ENCODE results near the gene GLIS1. TPM values are rescaled to one million over a fixed set of nuclear protein-coding genes. Genes with fewer than 3 reads are reported as not detected.

Gene GLIS1
- total RNA-seq, 1 donor from 2014 or later: 2.5 TPM

- no peak overlapping the region for H3K4me3 ChIP-seq (ENCODE audit: low read depth, low read length)
- no peak for DNase-seq (ENCODE audit: low read depth)
- TF ChIP-seq CTCF (conservative IDR thresholded peaks at IDR 0.05; ENCODE audit: low read depth, low read length): no peak
Observed at GRCh38 chr1:53524428-53525375, 214.3 kb downstream of the GLIS1 start.

- DNase-seq (ENCODE audit: low read depth): no peak
- no peak for TF ChIP-seq CTCF (conservative IDR thresholded peaks at IDR 0.05; ENCODE audit: low read depth, low read length)
- H3K4me3 ChIP-seq (ENCODE audit: low read depth, low read length): no peak overlapping the region
Observed at GRCh38 chr1:53521924-53522552, 216.9 kb downstream of the GLIS1 start.

GRCh38 chr1:53520481-53520880, 218.5 kb downstream of the GLIS1 start:
- no peak for TF ChIP-seq CTCF (conservative IDR thresholded peaks at IDR 0.05; ENCODE audit: low read depth, low read length)
- DNase-seq (ENCODE audit: low read depth): no peak
- no peak overlapping the region for H3K4me3 ChIP-seq (ENCODE audit: low read depth, low read length)

DNA sequence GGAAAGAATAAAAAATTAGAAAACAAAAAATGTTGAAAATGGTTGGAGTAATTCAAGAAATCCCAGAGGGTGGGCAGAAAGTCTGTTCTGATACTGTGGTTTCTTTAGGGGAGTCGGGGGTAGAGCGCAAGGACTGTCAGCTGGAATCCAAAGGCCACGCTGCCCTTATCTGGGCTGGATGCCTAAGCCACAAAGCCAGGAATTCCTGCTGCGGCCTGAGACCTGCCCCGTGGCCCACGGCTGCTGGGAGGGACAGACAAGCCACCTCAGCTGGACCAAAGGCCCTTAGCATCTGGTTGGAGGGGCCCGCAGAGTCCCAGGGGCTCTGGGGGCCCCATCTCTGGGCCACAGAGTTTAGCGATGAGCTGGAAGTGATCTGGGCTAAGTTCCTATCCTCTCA, 219.5 kb downstream of the GLIS1 start:
- no peak overlapping the region for H3K4me3 ChIP-seq (ENCODE audit: low read depth, low read length)
- TF ChIP-seq CTCF (conservative IDR thresholded peaks at IDR 0.05; ENCODE audit: low read depth, low read length): no peak
- no peak for DNase-seq (ENCODE audit: low read depth)

DNA sequence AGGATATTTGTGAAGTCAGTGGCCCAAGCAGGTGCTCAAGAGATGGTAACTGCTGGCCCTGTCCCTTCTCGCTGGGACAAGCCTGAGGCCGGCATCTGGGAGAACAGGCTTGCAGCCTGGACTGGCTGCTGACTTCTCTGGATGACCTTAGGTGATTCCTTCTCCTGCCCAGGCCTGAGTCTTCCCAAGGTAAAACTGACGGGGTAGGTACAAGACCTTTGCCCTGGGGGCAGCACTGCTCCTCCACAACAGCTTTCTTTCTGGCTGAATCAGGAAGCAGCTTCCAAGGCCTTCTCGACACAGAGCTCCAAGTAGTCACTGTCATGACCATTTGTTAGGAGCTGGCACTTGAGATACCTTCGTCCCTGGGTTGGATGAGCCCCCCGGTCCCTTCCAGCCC, 220.2 kb downstream of the GLIS1 start:
- TF ChIP-seq CTCF (conservative IDR thresholded peaks at IDR 0.05; ENCODE audit: low read depth, low read length): no peak
- no peak for DNase-seq (ENCODE audit: low read depth)
- no peak overlapping the region for H3K4me3 ChIP-seq (ENCODE audit: low read depth, low read length)

GRCh38 chr1:53517821-53518352, 221.1 kb downstream of the GLIS1 start:
- no peak overlapping the region for H3K4me3 ChIP-seq (ENCODE audit: low read depth, low read length)
- no peak for TF ChIP-seq CTCF (conservative IDR thresholded peaks at IDR 0.05; ENCODE audit: low read depth, low read length)
- DNase-seq (ENCODE audit: low read depth): no peak
